Left lung (tissue), 10 donors: ENCODE measurements around the gene ACTN4. TPM values are rescaled to one million over a fixed set of nuclear protein-coding genes. Genes with fewer than 3 reads are reported as not detected.

Experiments used
- ATAC-seq: fragments of 200-7000 bp; cut with Tn5 transposase; one replicate; pipeline ENCODE4 v1.9.1; 2020; ENCODE audit warnings: moderate library complexity
- DNase-seq, 4 donors: peaks; one replicate each; pipeline ENCODE4 v3.0.0-alpha.2; 2013 to 2020
- H3K27ac ChIP-seq, 2 donors: fragments of 200-600 bp; sonication (generic) in 1 of 2; one replicate each; pipeline versions ENCODE4 v1.5.0 to v1.8.0; 2020 to 2021
- H3K27me3 ChIP-seq, 2 donors: fragments of 200-600 bp; sonication (generic) in 1 of 2; one replicate each; pipeline versions ENCODE4 v1.5.0 to v1.8.0; 2020 to 2021
- H3K36me3 ChIP-seq, 2 donors: fragments of 200-600 bp; sonication (generic) in 1 of 2; one replicate each; pipeline versions ENCODE4 v1.5.0 to v1.8.0; 2020 to 2021
- H3K4me1 ChIP-seq, 2 donors: fragments of 200-600 bp; one replicate each; pipeline ENCODE4 v1.8.0; 2021
- H3K4me3 ChIP-seq, 2 donors: fragments of 200-600 bp; sonication (generic) in 1 of 2; one replicate each; pipeline versions ENCODE4 v1.5.0 to v1.8.0; 2020 to 2021; ENCODE audit warnings: mild to moderate bottlenecking in 1 of 2
- H3K9me3 ChIP-seq, 2 donors: fragments of 200-600 bp; sonication (generic) in 1 of 2; one replicate each; pipeline versions ENCODE4 v1.5.0 to v1.8.0; 2020 to 2021
- CTCF ChIP-seq, 2 donors: fragments of 200-600 bp; sonication (generic) in 1 of 2; IDR thresholded peaks; one replicate each; pipeline versions ENCODE4 v1.5.0 to v1.8.0; 2021; ENCODE audit warnings: antibody characterized with exemption in 2 of 2
- intact Hi-C, 2 donors: fragments of 100-400 bp; cut with DNase I; formaldehyde crosslinking; loops; one replicate each; pipeline versions ENCODE4 v1.11.2 to v1.14.2; 2022
- polyA plus RNA-seq, 6 donors: library from polyadenylated mRNA; unstranded; fragments of 120-200 nt; gene quantifications; one replicate each; pipeline ENCODE4 v1.2.1, GENCODE V29; 2013; ENCODE audit not compliant: insufficient read length in 6 of 6
- total RNA-seq, 2 donors: library from RNA; stranded (reverse); fragmentation: NEBNext Ultra II Directional; extraction: Animal tissue kit (Norgen Biotek cat#: 25700); gene quantifications; one replicate each; pipeline ENCODE4 v1.2.1, GENCODE V29; 2021
- donor health status: DM: no; HTN: yes; CAD: no.
- donor health status: DM: no; HTN: no; CAD: no.

Gene ACTN4
- total and polyA plus RNA-seq, 8 donors, result 373 to 647 (median 402) TPM

- peak overlapping the region; percentile 33 to 62 for H3K27ac ChIP-seq
- peaks cover 0 to 26% of the 10 kb centered on the region in 2 donors for H3K4me1 ChIP-seq
- no peak overlapping the region for H3K4me3 ChIP-seq
- ATAC-seq (no peak), DNase-seq (no peak)
- no peaks in the 10 kb centered on the region for H3K27me3 ChIP-seq
- intact Hi-C loops, result loop anchor here in 1 of 2 donors (10.0 kb wide), 1 partner anchor 64 kb away; no protein-coding TSS in a partner anchor
- peaks cover 0 to 16% of the 10 kb centered on the region in 2 donors for H3K36me3 ChIP-seq
- no peak for TF ChIP-seq CTCF (IDR thresholded peaks at IDR 0.05)
- no peaks in the 10 kb centered on the region for H3K9me3 ChIP-seq
Observed at GRCh38 chr19:38640368-38640767, 7.1 kb upstream of the ACTN4 start.

- Histone ChIP-seq H3K4me1 (peaks cover 0 to 20% of the 10 kb centered on the region in 2 donors), H3K9me3 (no peaks in the 10 kb centered on the region), H3K36me3 (peaks cover 0 to 3% of the 10 kb centered on the region in 2 donors), H3K27me3 (no peaks in the 10 kb centered on the region), H3K4me3 (no peak overlapping the region), H3K27ac (no peak overlapping the region)
- no peak for ATAC-seq
- DNase-seq, result no peak
- intact Hi-C loops, result loop anchor here in 1 of 2 donors (10.0 kb wide), 1 partner anchor 63 kb away; no protein-coding TSS in a partner anchor
- TF ChIP-seq CTCF (IDR thresholded peaks at IDR 0.05), result no peak
Observed at GRCh38 chr19:38642176-38642575, 5.3 kb upstream of the ACTN4 start.

- Histone ChIP-seq H3K36me3 (no peaks in the 10 kb centered on the region), H3K9me3 (no peaks in the 10 kb centered on the region), H3K4me1 (peaks cover 4 to 22% of the 10 kb centered on the region in 2 donors), H3K27me3 (no peaks in the 10 kb centered on the region), H3K27ac (no peak overlapping the region), H3K4me3 (no peak overlapping the region)
- DNase-seq, result no peak
- no peak for ATAC-seq
- TF ChIP-seq CTCF (IDR thresholded peaks at IDR 0.05), result no peak
- intact Hi-C loops, result loop anchor here in 1 of 2 donors (10.0 kb wide), 1 partner anchor 60 kb away; no protein-coding TSS in a partner anchor
Observed at GRCh38 chr19:38644719-38645118, 2.7 kb upstream of the ACTN4 start.

- ATAC-seq, result no peak
- intact Hi-C loops, result loop anchor here in 1 of 2 donors (10.0 kb wide), 1 partner anchor 57 kb away; no protein-coding TSS in a partner anchor
- H3K4me1 ChIP-seq, result peaks cover 37 to 47% of the 10 kb centered on the region in 2 donors
- no peak for DNase-seq
- no peaks in the 10 kb centered on the region for H3K9me3 ChIP-seq
- H3K27ac ChIP-seq, result peak overlapping the region; percentile 86 to 87
- no peaks in the 10 kb centered on the region for H3K36me3 ChIP-seq
- peak overlapping the region; percentile 57 to 88 for H3K4me3 ChIP-seq
- H3K27me3 ChIP-seq, result no peaks in the 10 kb centered on the region
- no peak for TF ChIP-seq CTCF (IDR thresholded peaks at IDR 0.05)
Observed at GRCh38 chr19:38647966-38648768, 718 bp downstream of the ACTN4 start.

- peak overlapping the region; percentile 86 to 87 for H3K27ac ChIP-seq
- TF ChIP-seq CTCF (IDR thresholded peaks at IDR 0.05), result no peak
- DNase-seq, result no peak
- H3K4me1 ChIP-seq, result peaks cover 44 to 54% of the 10 kb centered on the region in 2 donors
- ATAC-seq, result no peak
- intact Hi-C loops, result loop anchor here in 1 of 2 donors (10.0 kb wide), 1 partner anchor 56 kb away; no protein-coding TSS in a partner anchor
- no peaks in the 10 kb centered on the region for H3K9me3 ChIP-seq
- peak overlapping the region; percentile 57 to 88 for H3K4me3 ChIP-seq
- H3K36me3 ChIP-seq, result no peaks in the 10 kb centered on the region
- H3K27me3 ChIP-seq, result no peaks in the 10 kb centered on the region
Observed at GRCh38 chr19:38648769-38649304, 1.4 kb downstream of the ACTN4 start.
